DND-41 (cell line): ENCODE measurements around the gene MARS1.

Source experiments
- ATAC-seq: fragments of 200-7000 bp; cut with Tn5 transposase; 3 replicates; pipeline ENCODE4 v1.9.1; 2021; ENCODE audit warnings: low read depth; ENCODE audit not compliant: insufficient read depth
- DNase-seq: peaks from one replicate; pipeline ENCODE4 v3.0.0-alpha.2; 2020
- H2AFZ ChIP-seq: 2 replicates; pipeline ENCODE4 v1.6.0; 2012; ENCODE audit warnings: low read depth, low read length
- H3K27ac ChIP-seq: 2 replicates; pipeline ENCODE4 v1.5.1; 2012; ENCODE audit warnings: low read length, inconsistent platforms
- H3K27me3 ChIP-seq: fragments of 200-600 bp; sonication (generic); 2 replicates; pipeline ENCODE4 v1.6.0; 2012; ENCODE audit warnings: low read length, mild to moderate bottlenecking, inconsistent platforms; ENCODE audit not compliant: insufficient read depth, poor library complexity
- H3K36me3 ChIP-seq: 2 replicates; pipeline ENCODE4 v1.5.1; 2012; ENCODE audit warnings: low read length, inconsistent platforms; ENCODE audit not compliant: insufficient read depth
- H3K4me1 ChIP-seq: 2 replicates; pipeline ENCODE4 v1.5.1; 2012; ENCODE audit warnings: mild to moderate bottlenecking, low read length; ENCODE audit not compliant: insufficient read depth
- H3K4me2 ChIP-seq: 2 replicates; pipeline ENCODE4 v1.6.0; 2012; ENCODE audit warnings: mild to moderate bottlenecking, moderate library complexity, low read length, inconsistent platforms; ENCODE audit not compliant: insufficient read depth
- H3K4me3 ChIP-seq, 2 experiments: fragments of 200-600 bp in 1 of 2; shearing (Covaris generic) in 1 of 2; 2 replicates each; pipeline ENCODE4 v1.5.1; 2012 to 2016; ENCODE audit warnings: inconsistent platforms in 2 of 2, low read length in 2 of 2, mild to moderate bottlenecking in 2 of 2, low read depth in 1 of 2, moderate library complexity in 1 of 2
- H3K79me2 ChIP-seq: 2 replicates; pipeline ENCODE4 v1.6.0; 2012; ENCODE audit warnings: low read length, inconsistent platforms; ENCODE audit not compliant: insufficient read depth
- H3K9ac ChIP-seq: 2 replicates; pipeline ENCODE4 v1.6.0; 2012; ENCODE audit warnings: low read depth, mild to moderate bottlenecking, inconsistent platforms, low read length, moderate library complexity
- H3K9me3 ChIP-seq: 2 replicates; pipeline ENCODE4 v1.5.1; 2012; ENCODE audit warnings: low read length, moderate library complexity, mild to moderate bottlenecking, inconsistent platforms; ENCODE audit not compliant: insufficient read depth, severe bottlenecking
- H4K20me1 ChIP-seq: 2 replicates; pipeline ENCODE4 v1.6.0; 2012; ENCODE audit warnings: low read length; ENCODE audit not compliant: insufficient read depth
- EZH2 ChIP-seq: IDR thresholded peaks from 3 replicates; pipeline ENCODE4 v1.6.1; 2012; ENCODE audit warnings: borderline replicate concordance, low read depth, mild to moderate bottlenecking, moderate library complexity, low read length, inconsistent platforms; ENCODE audit not compliant: severe bottlenecking
- TF ChIP-seq, protein P1 (sequence below): IDR thresholded peaks from 2 replicates; pipeline ENCODE4 v1.5.1; 2012; ENCODE audit warnings: borderline replicate concordance, low read length, moderate library complexity, mild to moderate bottlenecking; ENCODE audit not compliant: poor library complexity, severe bottlenecking; ENCODE audit errors: extremely low read depth

The MARS1 gene

GRCh38 chr12:57531836-57532235, 44.0 kb downstream of the MARS1 start:
- ATAC-seq (no peak), DNase-seq (no peak)
- Histone ChIP-seq H3K36me3 (peaks cover 93% of the 10 kb centered on the region), H3K27ac (no peak overlapping the region), H3K79me2 (peaks cover 13% of the 10 kb centered on the region; the same call in 1 of the 2 replicates), H2AFZ (no peak overlapping the region), H3K9ac (no peak overlapping the region), H3K4me2 (no peak overlapping the region), H3K4me1 (peaks cover under 1% of the 10 kb centered on the region; the same call in 1 of the 2 replicates), H3K9me3 (no peaks in the 10 kb centered on the region), H3K27me3 (no peaks in the 10 kb centered on the region), H3K4me3 (no peak overlapping the region), H4K20me1 (peaks cover 8% of the 10 kb centered on the region; the same call in 1 of the 2 replicates)
- TF ChIP-seq, protein P1, sequence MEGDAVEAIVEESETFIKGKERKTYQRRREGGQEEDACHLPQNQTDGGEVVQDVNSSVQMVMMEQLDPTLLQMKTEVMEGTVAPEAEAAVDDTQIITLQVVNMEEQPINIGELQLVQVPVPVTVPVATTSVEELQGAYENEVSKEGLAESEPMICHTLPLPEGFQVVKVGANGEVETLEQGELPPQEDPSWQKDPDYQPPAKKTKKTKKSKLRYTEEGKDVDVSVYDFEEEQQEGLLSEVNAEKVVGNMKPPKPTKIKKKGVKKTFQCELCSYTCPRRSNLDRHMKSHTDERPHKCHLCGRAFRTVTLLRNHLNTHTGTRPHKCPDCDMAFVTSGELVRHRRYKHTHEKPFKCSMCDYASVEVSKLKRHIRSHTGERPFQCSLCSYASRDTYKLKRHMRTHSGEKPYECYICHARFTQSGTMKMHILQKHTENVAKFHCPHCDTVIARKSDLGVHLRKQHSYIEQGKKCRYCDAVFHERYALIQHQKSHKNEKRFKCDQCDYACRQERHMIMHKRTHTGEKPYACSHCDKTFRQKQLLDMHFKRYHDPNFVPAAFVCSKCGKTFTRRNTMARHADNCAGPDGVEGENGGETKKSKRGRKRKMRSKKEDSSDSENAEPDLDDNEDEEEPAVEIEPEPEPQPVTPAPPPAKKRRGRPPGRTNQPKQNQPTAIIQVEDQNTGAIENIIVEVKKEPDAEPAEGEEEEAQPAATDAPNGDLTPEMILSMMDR, result no peak
- no peak for TF ChIP-seq EZH2

GRCh38 chr12:57533108-57533507, 45.2 kb downstream of the MARS1 start:
- no peak for ATAC-seq
- H3K4me2 ChIP-seq, result no peak overlapping the region
- DNase-seq, result no peak
- no peak overlapping the region for H3K4me3 ChIP-seq
- no peak overlapping the region for H2AFZ ChIP-seq
- peaks cover 89% of the 10 kb centered on the region for H3K36me3 ChIP-seq
- no peaks in the 10 kb centered on the region for H3K4me1 ChIP-seq
- no peak overlapping the region for H3K27ac ChIP-seq
- H3K9ac ChIP-seq, result no peak overlapping the region
- TF ChIP-seq, protein P1, result no peak
- TF ChIP-seq EZH2, result no peak
- no peaks in the 10 kb centered on the region for H3K9me3 ChIP-seq
- H4K20me1 ChIP-seq, result peaks cover 10% of the 10 kb centered on the region; the same call in 1 of the 2 replicates
- peaks cover 9% of the 10 kb centered on the region; the same call in 1 of the 2 replicates for H3K79me2 ChIP-seq
- no peaks in the 10 kb centered on the region for H3K27me3 ChIP-seq

DNA sequence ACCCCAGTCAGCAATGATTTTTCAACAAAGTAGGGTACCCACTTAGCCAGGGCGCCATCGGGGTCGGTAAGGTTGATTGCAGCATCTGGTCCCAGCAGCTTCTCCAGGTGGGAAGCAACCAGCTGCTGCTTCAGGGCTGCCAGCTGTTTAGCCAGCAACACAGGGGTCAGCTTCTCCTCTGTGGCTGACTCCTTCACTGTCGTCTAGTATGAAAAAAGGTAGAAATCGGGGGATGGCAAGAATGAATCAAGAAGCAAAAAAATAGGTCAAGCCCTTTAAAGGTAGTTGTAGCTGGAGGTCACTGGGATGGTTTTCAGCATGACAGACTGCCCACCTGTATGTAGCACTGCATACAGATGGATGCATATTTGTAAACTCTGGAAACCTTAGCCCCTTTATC, 46.4 kb downstream of the MARS1 start:
- Histone ChIP-seq H3K4me1 (no peaks in the 10 kb centered on the region), H3K36me3 (peaks cover 89% of the 10 kb centered on the region), H3K4me3 (no peak overlapping the region), H3K27ac (no peak overlapping the region), H3K79me2 (peaks cover 4% of the 10 kb centered on the region; the same call in 1 of the 2 replicates), H2AFZ (no peak overlapping the region), H3K9ac (no peak overlapping the region), H3K4me2 (no peak overlapping the region), H3K9me3 (no peaks in the 10 kb centered on the region), H3K27me3 (no peaks in the 10 kb centered on the region), H4K20me1 (peaks cover 10% of the 10 kb centered on the region; the same call in 1 of the 2 replicates)
- no peak for DNase-seq
- no peak for ATAC-seq
- TF ChIP-seq EZH2, result no peak
- TF ChIP-seq, protein P1, result no peak
